HG03139 (cell line): ENCODE results near the gene ARHGEF10L.

Experiments
- ATAC-seq: cut with Tn5 transposase; IDR thresholded peaks from one replicate; pipeline ENCODE4 v1.9.1; 2021; ENCODE audit not compliant: unreplicated experiment

ARHGEF10L gene

DNA sequence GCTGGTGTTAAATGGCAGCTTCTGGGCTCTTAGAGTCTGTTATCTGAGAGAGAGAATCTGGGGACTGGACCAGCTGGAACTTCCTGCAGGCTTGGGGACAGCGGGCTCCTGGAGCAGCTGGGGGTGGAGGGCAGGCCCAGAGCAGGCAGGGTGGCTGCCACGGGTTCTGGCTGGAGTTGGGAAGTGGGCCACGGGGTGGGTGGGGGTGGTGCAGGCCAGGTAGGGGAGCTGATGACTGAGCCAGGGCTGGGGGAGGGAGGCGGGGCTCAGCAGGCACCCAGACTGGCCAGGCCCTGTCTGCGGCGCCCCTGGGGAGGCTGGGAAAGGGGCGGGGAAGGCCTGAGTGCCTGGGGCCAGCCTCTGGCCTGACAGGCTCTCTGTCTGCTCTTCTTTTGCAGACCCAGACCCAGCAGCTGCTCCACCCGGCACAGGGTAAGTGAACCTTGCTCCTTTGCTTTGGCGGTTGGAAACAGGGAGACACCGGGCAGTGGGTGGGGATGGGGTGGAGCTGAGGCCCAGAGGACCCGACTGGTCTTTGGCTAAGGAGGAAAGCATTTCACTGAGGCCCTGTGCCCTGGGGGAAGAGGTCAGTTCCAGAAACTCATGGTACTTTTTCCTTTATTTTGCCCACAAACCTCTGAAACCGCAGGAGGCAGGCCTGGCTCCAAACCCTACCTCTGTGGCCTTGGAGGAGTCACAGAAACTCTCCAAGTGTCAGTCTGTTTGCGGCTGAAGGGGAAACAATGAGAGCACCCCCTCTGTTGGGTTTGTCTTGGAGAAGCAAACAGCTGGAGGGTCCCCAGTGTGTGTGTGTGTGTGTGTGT, 48.8 kb downstream of the ARHGEF10L start:
- no peak for ATAC-seq

DNA sequence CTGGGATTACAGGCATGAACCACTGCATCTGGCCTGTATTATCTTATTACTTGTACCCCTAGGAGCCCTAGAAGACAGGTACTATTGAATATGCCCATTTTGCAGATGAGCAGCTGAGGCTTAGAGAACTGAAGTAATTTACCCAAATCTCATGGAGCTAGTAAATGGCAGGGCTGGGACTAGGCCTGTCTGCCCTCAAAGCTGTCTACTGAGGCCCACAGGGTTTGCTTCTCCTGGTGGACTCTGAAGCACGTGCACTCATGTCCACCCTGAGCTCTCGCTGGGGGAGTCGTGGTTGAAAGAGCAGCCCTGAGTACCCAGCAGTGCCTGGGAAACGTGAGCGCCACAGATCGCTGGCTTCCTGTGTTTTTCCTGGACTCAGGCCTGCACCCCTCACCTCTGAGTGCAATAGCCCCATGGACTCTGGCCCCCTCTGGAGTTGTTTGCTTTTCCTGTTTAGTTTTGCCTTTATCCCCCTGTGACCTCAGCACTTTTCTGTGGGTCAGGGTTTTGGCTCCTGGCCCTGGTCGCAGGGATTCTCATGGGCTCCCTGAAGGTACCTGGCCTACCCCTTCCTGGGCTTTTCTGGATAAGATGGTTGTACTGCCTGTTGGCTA, 52.4 kb downstream of the ARHGEF10L start:
- ATAC-seq, result no peak

DNA sequence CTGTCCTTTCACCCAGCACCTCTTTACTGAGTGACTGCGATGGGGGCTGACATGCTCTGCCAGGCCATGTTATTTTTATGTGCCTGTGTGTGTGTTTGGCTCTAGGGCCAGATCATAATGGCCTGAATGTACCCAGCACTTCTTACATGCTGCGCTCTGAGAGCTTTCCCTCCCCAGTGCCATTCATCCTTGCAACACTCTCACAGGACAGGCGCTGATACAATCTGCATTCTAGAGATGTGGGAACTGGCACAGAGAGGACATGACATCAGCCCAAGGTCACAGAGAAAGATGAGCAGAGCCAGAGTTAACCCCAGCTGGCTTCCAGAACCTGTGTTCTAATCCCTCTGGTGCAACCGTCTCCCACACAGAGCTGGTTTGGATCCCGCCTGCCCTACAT, 54.5 kb downstream of the ARHGEF10L start:
- ATAC-seq, result no peak

DNA sequence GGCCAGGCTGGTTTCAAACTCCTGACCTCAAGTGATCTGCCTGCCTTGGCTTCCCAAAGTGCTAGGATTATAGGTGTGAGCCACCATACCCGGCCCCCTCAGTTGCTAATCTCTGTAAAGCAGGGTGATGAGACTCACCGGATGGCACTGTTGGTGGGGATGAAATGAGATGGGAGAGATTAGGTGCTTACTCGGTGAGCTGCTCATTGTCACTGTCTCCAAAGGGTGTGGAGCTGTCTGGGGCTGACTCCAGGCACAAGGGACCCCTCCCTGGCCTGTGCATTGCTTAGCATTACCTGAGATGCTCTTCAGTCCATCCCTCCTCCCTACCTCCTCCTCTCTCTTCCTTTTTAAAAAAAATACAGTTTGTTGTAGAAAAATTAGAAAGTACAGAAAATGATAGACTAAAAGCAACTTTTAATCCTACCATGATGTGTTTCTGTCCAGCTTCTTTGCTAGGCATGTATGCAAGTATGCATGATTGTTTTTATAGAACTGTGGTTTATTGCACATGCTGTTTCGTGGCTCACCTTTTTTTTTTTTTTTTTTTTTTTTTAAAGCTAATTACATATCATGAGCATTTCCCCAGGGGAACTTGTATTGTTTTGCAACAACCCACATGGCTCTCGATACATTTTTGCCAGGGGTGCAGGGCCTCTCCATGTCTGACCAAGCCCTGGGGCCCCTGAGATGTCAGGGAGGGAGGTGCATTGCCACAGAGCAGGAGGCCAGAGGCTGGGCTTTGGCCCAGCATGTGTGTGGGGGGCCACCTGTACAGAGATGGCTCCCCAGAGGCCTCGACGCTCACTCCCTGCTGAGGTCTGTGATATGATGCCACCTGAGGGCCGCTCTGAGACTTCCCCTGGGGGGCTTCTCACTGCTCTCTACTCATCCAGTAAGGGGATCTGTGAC, 55.4 kb downstream of the ARHGEF10L start:
- ATAC-seq, result no peak

DNA sequence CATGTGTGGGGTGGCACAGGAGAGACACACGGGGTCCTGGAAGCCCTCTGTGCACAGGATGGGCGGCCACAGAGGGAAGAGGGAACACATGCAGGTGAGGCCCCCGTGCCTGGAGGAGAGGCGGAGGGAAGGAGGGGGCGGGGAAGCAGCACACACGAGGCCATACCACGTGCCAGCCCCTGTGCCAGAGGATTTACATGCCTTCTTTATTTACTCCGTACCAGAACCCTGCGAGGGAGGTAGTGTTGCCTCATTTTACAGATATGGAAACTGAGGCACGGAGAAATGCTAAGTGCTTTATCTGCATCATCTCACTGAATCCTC, 56.1 kb downstream of the ARHGEF10L start:
- ATAC-seq, result no peak

DNA sequence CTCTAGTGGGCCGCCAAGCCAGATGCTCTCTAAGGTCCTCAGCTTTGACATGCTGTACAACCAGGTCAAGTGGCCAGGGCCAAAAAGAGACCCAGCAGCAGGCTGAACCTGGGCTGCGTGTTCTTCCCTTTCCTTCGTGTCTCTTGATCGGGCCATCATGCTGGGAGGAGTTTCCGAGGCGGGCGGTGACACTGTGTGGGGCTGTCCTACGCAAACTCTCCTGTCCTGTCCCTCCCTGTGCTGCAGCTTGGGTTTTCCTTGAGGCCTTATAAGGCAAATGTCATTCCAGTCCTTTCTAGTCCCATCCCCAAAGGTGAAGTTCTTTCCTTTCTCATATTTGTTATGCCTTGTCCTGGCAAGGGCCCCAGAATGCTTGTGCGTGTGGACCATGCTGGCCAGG, 56.7 kb downstream of the ARHGEF10L start:
- ATAC-seq, result no peak

DNA sequence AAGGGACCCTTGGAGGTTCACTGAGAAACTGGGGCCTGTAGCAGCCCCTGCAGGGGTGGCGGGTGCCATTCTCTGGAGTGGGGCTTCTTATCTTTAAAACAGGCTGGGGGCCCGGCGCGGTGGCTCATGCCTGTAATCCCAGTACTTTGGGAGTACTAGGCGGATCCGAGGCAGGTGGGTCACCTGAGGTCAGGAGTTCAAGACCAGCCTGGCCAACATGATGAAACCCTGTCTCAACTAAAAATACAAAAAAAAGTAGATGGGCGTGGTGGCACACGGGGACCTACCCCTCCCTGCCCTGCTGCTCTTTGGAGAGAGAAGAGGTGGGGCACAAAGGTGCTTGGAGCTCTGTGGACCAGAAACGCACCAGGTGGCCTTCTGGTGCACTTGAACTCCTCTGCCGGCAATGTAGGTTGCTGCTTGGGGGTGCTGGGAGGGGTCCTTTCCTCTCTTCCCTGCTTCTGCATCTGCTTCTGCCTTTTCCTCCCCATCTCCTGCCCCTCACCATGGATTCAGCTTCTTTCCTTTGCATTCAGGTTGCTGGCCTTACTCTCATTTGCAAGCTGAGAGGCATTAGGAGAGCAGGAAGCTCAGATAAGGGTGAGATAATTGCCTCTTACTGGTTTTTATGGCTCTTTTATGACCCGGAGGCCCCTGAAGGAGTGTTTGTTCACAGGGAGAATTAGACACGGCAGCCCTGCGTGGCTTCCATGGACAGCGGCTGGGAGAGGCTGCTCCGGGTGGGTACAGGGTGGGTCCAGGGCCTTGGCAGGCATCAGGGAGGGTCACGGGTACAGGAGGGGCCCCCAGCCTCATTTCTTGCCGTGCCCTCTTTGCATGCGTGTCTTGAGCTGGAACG, 57.4 kb downstream of the ARHGEF10L start:
- ATAC-seq, result no peak

DNA sequence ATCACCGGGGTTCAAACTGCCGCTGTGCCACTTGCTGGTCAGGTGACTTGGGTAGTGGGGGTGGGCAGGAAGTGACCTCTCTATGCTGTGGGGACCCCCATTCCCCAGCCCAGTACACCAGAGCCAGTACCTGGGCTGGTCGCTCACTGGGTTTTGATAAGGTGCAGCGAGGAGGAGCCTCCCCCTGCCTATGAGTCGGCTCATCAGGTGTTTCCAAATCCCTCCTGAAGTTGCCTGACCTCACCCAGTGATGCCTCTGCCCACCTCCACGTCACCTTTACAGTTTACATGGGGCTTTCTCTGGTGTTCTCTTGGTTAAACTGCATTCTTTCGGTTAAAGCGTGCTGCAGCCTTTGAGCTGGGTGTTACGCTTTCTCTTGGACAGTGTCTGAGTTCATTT, 58.2 kb downstream of the ARHGEF10L start:
- ATAC-seq, result no peak

DNA sequence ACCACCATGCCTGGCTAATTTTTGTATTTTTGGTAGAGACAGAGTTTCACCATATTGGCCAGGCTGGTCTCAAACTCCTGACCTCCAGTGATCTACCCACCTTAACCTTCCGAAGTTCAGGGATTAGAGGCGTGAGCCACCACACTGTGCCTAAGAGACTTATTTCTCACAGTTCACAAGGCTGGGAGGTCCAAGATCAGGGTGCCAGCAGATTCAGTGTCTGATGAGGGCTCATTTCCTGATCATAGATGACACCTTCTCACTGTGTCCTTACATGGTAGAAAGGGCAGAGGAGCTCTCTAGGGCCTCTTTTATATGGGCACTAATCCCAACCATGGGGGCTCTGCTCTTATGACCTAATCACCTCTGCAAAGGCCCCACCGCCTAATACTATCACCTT, 58.8 kb downstream of the ARHGEF10L start:
- no peak for ATAC-seq

DNA sequence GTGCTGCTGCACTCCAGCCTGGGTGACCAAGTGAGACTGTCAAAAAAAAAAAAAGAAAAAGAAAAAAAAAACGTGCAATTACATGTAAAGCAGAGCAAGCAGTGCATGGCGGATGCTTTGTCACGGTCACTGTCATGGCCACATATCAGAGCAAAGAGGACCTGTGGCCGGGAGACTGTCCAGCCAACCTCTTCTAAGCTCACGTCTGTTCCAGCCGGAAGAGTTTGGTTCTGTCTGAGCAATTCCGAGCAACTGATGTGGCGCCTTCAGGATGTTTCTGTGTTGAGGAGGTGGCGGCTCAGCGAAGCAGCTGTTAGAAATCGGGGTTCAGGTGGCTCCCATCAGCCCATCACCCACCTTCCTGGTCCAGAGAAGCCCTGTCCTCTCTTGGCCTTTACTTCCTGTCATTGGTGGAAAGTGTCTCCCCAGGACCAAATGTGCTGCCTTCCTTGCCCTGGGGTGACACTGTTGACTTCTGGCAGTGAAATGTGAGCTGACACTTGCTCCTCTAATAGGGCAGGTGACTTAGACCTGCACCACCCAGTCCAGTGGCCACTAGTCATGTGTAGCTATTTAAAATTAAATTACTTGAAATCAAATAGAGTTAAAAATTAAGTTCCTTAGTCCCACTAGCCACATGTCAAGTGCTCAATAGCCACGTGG, 59.9 kb downstream of the ARHGEF10L start:
- ATAC-seq, result no peak

DNA sequence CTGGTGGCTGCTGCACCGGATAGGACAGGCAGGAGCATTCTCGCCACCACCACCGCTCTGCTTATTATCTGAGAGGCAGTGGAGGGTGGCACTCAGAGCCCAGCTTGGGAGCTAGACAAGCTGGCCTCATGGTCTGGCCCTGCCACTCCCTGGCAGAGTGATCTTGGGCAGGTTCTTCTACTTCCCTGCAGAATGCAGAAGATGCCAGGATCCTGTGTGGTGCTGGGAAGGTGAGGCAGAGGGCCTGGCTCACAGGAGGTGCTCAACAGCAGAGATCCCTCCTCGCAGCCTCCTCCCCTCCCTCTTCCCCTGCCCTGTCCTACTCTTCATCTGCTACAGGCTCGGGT, 60.4 kb downstream of the ARHGEF10L start:
- ATAC-seq, result no peak

DNA sequence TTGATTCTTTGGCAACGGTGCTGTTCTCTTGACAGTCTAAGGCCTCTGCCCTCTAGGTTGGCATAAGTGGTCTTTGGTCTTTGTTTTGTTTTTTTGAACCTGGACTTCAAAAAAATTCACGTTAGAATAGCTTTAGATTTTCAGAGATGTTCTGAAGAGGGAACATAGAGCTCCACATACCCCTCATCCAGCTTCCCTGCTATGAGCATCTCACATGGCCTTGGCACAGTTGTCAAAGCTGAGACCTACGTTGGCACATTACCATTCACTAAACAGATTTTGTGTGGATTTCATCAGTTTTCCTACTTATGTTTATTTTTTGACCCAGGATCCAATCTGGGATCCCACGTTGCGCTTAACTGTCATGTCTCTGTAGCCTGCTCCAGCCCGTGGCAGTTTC, 60.8 kb downstream of the ARHGEF10L start:
- no peak for ATAC-seq

DNA sequence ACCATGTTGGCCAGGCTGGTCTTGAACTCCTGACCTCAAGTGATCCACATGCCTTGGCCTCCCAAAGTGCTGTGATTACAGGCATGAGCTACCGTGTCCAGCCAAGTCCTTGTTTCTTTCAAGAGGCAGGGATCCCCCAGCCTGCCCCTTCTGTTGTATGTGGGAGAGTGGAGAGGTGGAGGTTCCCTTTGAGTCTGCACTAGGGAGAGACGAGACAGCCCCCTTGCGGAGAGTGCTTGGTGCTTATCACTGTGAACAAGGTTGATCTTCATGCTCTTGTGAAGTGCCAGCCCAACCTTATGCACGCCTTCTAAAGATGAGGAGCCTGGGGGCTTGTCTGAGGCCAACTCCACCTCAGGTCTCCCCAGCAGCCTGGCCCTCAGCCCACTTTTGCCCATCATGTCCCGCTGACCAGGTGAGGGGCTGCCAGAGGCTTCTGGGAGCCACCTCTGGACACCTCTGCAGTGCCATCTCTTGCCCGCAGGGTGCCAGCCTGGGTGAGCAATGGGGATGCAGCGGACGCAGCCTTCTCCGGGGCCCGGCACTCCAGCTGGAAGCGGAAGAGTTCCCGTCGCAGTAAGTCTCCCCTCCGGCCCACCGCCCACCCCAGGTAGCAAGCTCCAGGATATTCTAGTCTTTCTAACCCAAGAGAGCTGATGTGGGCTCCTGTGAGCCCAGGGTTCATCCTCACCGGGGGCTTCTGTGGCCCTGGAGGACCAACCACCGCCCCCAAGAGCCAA, 62.3 kb downstream of the ARHGEF10L start:
- ATAC-seq, result no peak

DNA sequence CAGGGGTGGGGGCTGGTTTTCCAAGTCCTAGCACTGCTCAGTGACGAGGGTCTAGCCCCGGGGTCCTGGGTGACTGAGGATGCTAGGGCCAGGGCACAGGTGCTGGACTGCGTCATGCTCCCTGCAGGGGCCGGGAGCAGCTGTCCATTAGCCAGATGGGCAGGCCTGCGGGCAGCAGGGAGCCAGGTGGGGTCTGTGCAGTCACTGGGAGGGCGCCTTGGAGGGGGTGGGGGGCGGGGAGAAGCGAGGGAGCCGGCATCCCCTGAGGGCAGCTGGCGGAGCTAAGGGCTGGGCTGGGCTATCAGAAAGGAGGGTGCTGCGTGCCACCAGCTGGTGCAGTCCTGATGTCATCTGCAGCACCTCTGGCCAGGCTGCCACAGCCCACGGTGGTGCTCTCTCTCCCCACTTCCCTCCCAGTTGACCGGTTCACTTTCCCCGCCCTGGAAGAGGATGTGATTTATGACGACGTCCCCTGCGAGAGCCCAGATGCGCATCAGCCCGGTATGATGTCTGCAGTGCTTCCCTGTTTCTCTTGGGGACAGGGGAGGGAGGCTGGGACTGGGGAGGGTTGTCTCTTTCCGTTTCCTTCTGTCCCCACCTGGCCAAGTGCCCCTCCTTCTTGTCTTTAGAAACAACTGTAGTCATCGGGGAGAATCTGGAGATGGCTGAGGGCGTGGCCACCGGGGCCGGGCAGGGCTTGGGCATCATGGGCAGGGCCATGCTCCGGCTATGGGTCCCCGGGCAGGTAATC, 63.8 kb downstream of the ARHGEF10L start:
- ATAC-seq, result no peak

DNA sequence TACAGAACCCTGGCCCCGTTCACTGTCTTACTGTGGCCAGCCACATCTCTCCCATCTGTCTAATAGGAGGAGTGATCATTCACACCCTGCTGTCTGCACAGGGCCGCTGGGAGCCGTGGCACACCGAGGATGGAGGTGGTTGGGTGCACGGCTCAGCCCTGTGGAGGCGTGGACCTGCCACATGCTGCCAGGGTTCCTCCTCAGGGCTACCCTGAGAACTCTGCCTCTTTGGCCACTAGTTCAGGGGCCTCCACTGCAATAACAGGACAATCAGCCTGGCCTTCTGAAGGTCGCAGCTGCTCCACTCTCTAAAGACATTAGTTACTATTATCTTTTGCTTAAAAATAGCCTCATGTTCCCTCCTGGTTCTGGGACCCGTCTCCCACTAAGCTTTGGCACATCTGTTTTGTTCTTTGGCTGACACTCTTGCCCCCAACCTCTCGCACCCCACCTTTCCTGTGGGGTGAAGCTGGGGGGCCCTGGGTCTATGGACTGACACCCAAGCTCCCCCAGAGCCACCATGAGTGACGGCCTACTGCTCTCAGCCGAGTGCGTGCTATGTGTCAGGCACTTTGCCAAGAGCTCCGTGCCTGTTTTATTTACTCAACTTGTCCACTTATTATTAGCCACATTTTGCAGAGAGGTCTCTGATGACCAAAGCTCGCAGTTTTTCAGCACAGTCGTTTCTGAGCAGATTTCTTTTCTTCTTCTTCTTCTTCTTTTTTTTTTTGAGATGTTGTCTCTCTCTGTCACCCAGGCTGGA, 66.3 kb downstream of the ARHGEF10L start:
- ATAC-seq, result no peak

DNA sequence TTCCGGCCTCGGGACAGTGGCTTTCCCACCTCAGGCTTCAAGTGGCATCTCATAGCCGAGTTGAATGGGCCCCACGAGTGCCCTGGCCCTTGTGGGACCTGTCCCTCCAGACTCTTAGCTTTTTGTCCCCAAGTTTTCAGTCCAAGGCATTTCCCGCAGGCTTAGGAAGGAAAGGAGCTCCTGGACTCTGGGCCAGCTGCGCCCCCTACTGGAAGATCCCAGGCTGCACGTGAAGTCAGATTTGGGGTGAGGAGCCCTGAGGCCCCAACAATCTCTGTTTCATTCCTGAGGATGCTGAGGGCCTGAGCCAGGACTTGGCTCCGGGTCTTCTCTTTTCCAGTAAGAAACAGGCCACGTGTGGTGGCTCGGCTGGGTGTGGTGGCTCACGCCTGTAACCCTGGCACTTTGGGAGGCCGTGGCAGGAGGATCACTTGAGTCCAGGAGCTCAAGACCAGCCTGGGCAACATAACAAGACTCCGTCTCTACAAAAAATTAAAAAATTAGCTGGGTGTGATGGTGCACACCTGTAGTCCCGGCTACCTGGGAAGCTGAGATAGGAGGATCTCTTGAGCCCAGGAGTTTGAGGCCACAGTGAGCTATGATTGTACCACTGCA, 67.4 kb downstream of the ARHGEF10L start:
- ATAC-seq, result no peak

DNA sequence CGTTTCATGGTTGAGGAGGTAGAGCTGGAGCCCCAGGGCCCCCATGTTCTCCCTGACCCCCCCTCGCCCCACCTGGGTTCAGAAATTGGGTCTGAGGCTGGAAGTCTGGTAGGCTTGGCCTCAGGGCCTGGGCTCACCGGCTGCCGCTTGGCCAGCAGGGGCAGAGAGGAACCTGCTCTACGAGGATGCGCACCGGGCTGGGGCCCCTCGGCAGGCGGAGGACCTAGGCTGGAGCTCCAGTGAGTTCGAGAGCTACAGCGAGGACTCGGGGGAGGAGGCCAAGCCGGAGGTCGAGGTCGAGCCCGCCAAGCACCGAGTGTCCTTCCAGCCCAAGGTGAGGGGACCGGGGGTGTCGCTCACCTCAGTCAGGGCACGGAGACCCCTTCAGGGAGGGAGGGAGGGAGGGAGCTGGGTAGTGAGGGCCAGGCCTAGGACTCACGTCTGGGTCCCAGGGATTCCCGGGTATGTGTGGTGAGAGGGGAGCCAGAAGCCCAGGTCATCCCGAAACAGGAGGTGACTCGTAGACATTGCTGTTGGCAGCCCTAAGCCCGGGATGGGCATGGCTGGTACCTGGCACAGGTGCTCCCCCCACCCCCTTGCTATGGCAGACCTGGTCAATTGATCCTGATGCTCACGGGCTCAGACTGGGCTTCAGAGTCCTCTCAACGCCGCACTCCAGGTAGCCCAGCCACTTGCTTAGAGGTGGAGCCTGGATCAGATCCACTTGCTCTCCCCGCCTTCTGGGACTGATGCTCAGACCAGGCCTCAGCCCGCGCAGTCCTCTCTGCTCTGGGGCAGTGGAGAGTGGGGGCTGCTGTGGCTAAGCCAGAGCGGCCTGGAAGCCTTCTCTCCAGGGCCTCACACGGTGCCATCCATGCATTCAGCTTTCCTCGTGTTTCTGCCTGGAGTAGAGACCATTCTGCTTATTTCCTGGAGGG, 68.4 kb downstream of the ARHGEF10L start:
- ATAC-seq, result no peak
